Tibial nerve (tissue), 4 donors: ENCODE measurements around the gene DDX10.

Experiments
- EP300 ChIP-seq, 2 donors: sonication (generic); formaldehyde crosslinking; IDR thresholded peaks; one replicate each; pipeline ENCODE4 v1.6.1; 2017; ENCODE audit warnings: antibody characterized with exemption in 2 of 2, mild to moderate bottlenecking in 1 of 2
- POLR2A ChIP-seq, 2 donors: fragments of 450-650 bp; IDR thresholded peaks; one replicate each; pipeline ENCODE4 v1.6.1; 2017; ENCODE audit warnings: antibody characterized with exemption in 2 of 2, mild to moderate bottlenecking in 2 of 2, moderate library complexity in 2 of 2
- TF ChIP-seq, protein P1 (sequence below), 5 experiments: fragments of 200-600 bp in 3 of 5; fragments of 450-650 bp in 2 of 5; sonication (generic) in 3 of 5; IDR thresholded peaks; one replicate each; pipeline ENCODE4 v1.5.1; 2016 to 2019; ENCODE audit warnings: antibody characterized with exemption in 5 of 5, mild to moderate bottlenecking in 3 of 5, moderate library complexity in 2 of 5

DNA sequence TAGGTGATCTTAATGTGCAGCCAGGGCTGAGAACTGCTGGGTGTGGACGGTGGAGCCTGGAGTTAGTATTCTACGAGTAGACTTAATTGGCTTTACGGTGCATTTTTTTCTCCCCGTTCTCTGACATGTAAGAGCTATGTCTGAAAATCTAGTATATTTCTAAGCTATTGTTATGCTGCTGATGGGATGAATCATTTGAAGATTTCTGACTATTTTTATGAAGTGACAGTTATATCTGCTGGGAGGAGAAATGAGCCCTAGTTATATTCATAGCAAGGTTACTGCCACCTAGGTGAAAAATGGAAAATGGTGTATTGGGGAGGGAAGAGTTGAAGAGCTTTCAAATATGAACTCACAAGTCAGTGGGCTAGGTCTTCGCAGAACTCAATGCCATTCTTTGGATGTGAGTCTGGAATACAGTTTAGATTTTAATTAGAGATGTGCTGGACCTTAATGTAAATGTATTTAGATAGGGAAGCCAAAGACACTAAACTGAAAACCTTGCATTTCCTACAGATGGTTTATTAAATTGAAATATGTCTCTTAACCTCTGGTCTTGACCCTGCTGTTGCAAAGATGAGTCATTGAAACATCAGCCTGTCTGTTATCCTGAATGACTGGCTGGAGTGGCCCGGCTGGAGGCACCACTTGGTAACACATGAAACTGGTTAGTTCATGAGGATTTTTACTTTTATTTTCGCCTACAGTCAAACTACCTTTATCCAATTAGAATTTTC, 293.7 kb downstream of the DDX10 start:
- no peak for TF ChIP-seq POLR2A (IDR thresholded peaks at IDR 0.05)
- TF ChIP-seq, protein P1, sequence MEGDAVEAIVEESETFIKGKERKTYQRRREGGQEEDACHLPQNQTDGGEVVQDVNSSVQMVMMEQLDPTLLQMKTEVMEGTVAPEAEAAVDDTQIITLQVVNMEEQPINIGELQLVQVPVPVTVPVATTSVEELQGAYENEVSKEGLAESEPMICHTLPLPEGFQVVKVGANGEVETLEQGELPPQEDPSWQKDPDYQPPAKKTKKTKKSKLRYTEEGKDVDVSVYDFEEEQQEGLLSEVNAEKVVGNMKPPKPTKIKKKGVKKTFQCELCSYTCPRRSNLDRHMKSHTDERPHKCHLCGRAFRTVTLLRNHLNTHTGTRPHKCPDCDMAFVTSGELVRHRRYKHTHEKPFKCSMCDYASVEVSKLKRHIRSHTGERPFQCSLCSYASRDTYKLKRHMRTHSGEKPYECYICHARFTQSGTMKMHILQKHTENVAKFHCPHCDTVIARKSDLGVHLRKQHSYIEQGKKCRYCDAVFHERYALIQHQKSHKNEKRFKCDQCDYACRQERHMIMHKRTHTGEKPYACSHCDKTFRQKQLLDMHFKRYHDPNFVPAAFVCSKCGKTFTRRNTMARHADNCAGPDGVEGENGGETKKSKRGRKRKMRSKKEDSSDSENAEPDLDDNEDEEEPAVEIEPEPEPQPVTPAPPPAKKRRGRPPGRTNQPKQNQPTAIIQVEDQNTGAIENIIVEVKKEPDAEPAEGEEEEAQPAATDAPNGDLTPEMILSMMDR (IDR thresholded peaks at IDR 0.05), result no peak
- TF ChIP-seq EP300 (IDR thresholded peaks at IDR 0.05), result no peak
